Colonic mucosa (tissue), 4 donors: Measurements from ENCODE around the gene PIP4K2A. TPM values are rescaled to one million over a fixed set of nuclear protein-coding genes. Genes with fewer than 3 reads are reported as not detected.

Source experiments
- DNase-seq: peaks from one replicate; pipeline ENCODE4 v3.0.0-alpha.2; 2020
- H3K27ac ChIP-seq: fragments of 200-600 bp; one replicate; pipeline ENCODE4 v1.8.0; 2021
- H3K27me3 ChIP-seq: fragments of 200-600 bp; one replicate; pipeline ENCODE4 v1.8.0; 2021
- H3K36me3 ChIP-seq: fragments of 200-600 bp; one replicate; pipeline ENCODE4 v1.8.0; 2021
- H3K4me1 ChIP-seq: fragments of 200-600 bp; one replicate; pipeline ENCODE4 v1.8.0; 2021; ENCODE audit warnings: mild to moderate bottlenecking
- H3K4me3 ChIP-seq: fragments of 200-600 bp; one replicate; pipeline ENCODE4 v1.8.0; 2021
- H3K9ac ChIP-seq, 2 donors: one replicate each; pipeline ENCODE4 v1.7.0; 2013; ENCODE audit warnings: control low read depth in 2 of 2, low read depth in 2 of 2, low read length in 2 of 2
- H3K9me3 ChIP-seq: fragments of 200-600 bp; one replicate; pipeline ENCODE4 v1.8.0; 2021
- CTCF ChIP-seq: fragments of 200-600 bp; IDR thresholded peaks from one replicate; pipeline ENCODE4 v1.8.0; 2022; ENCODE audit warnings: antibody characterized with exemption, mild to moderate bottlenecking
- intact Hi-C: fragments of 100-400 bp; cut with DNase I; formaldehyde crosslinking; loops from one replicate; pipeline ENCODE4 v1.14.1; 2022
- total RNA-seq, 2 donors: library from RNA; stranded (reverse); fragmentation: NEBNext Ultra II Directional in 1 of 2; extraction: Animal tissue kit (Norgen Biotek cat#: 25700) in 1 of 2; gene quantifications; one replicate each; pipeline ENCODE4 v1.2.1, GENCODE V29; 2021
- donor health status: healthy.
- donor health status: DM: no; HTN: no; CAD: no.
- donor health status: DM: no; HTN: no; CAD: no.

PIP4K2A gene
- total RNA-seq, 2 donors from 2014 or later, result 12.1 to 14.9 TPM

GRCh38 chr10:22640359-22640758, 74.0 kb downstream of the PIP4K2A start:
- H3K9me3 ChIP-seq, result no peaks in the 10 kb centered on the region
- intact Hi-C loops, result no loop called here
- no peaks in the 10 kb centered on the region for H3K4me1 ChIP-seq
- no peak overlapping the region for H3K9ac ChIP-seq
- H3K27ac ChIP-seq, result no peak overlapping the region
- H3K4me3 ChIP-seq, result no peak overlapping the region
- H3K27me3 ChIP-seq, result no peaks in the 10 kb centered on the region
- TF ChIP-seq CTCF, result no peak
- no peaks in the 10 kb centered on the region for H3K36me3 ChIP-seq
- no peak for DNase-seq

- H3K4me1 ChIP-seq, result no peaks in the 10 kb centered on the region
- no peaks in the 10 kb centered on the region for H3K36me3 ChIP-seq
- H3K27me3 ChIP-seq, result no peaks in the 10 kb centered on the region
- no peaks in the 10 kb centered on the region for H3K9me3 ChIP-seq
- intact Hi-C loops, result no loop called here
- no peak overlapping the region for H3K27ac ChIP-seq
- no peak for TF ChIP-seq CTCF
- DNase-seq, result no peak
- H3K4me3 ChIP-seq, result no peak overlapping the region
- no peak overlapping the region for H3K9ac ChIP-seq
These were observed 75.5 kb downstream of the PIP4K2A start for GRCh38 chr10:22638863-22639262.

DNA sequence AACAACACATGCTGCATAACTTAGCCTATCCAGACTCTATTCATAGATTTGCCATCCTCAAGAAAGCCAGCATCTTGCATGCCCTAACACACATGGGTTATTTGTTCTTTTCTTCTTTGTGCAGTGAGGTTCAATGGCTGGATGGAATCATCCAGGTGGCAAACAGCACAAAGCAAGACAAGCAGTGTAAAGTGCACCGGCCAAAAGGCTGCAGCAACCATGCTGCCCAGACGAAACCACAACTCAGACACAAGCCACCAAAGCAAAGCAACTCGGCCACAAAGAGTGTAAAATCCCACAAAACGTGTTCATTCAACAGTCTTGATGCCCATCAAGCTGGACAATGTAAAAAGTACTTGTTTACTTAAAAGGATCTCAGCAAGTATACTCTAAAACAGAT, 76.9 kb downstream of the PIP4K2A start:
- no peak for DNase-seq
- intact Hi-C loops, result no loop called here
- Histone ChIP-seq H3K27me3 (no peaks in the 10 kb centered on the region), H3K36me3 (no peaks in the 10 kb centered on the region), H3K9me3 (no peaks in the 10 kb centered on the region), H3K4me3 (no peak overlapping the region), H3K4me1 (no peaks in the 10 kb centered on the region), H3K9ac (no peak overlapping the region), H3K27ac (no peak overlapping the region)
- no peak for TF ChIP-seq CTCF

DNA sequence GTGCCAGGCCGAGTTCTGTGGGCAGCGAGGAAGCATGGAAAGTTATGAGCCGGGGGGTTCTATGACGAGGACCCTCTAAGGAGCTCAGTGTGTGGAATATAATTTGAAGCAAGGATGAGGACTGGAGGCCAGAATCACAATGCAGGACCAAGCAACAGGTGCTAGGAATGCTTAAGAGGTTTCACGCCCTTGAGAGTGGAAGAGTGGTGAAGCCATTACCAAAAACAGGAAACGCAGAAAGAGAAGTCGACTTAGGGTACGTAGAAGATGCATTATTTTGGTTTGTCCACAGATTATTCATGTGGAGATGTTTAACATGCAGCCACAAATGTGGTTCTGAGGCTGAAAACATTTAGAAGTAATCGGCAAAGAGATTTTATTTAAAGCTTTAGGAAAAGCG, 78.7 kb downstream of the PIP4K2A start:
- no peak for TF ChIP-seq CTCF
- no peaks in the 10 kb centered on the region for H3K4me1 ChIP-seq

GRCh38 chr10:22634606-22635459, 79.5 kb downstream of the PIP4K2A start:
- no peak overlapping the region for H3K27ac ChIP-seq
- TF ChIP-seq CTCF, result no peak
- H3K4me1 ChIP-seq, result no peaks in the 10 kb centered on the region

More for the DNA sequence above, 78.7 kb downstream of the PIP4K2A start:
- no peak overlapping the region for H3K4me3 ChIP-seq
- no peak for DNase-seq
- intact Hi-C loops, result no loop called here
- H3K9ac ChIP-seq, result no peak overlapping the region
- H3K27ac ChIP-seq, result no peak overlapping the region
- no peaks in the 10 kb centered on the region for H3K36me3 ChIP-seq
- no peaks in the 10 kb centered on the region for H3K9me3 ChIP-seq
- no peaks in the 10 kb centered on the region for H3K27me3 ChIP-seq

More at GRCh38 chr10:22634606-22635459, 79.5 kb downstream of the PIP4K2A start:
- H3K9ac ChIP-seq, result no peak overlapping the region
- H3K9me3 ChIP-seq, result no peaks in the 10 kb centered on the region
- no peaks in the 10 kb centered on the region for H3K27me3 ChIP-seq
- no peaks in the 10 kb centered on the region for H3K36me3 ChIP-seq
- no peak for DNase-seq
- no peak overlapping the region for H3K4me3 ChIP-seq
- intact Hi-C loops, result no loop called here
